Activated CD8-positive, alpha-beta memory T cell treated with anti-CD3 and anti-CD28 coated beads, Interleukin-2, amount 50 U/mL, for 1 hour (primary cell): Measurements from ENCODE around the gene ABCG8.
"Not testable (repeated sequence)": the region's sequence is repeated elsewhere in the genome, so short reads cannot be mapped to it uniquely, and the experiment has no call there.

Experiments used
- DNase-seq: peaks from one replicate; pipeline ENCODE4 v3.0.0-alpha.2; 2020; ENCODE audit errors: extremely low read depth

Gene ABCG8

GRCh38 chr2:43911136-43911790 is 72.5 kb downstream of the ABCG8 start:
- not testable (repeated sequence) for DNase-seq

- DNase-seq, result no peak
Measured at GRCh38 chr2:43924463-43924862, 85.7 kb downstream of the ABCG8 start.

- DNase-seq, result no peak
Measured at GRCh38 chr2:43925431-43925830, 86.7 kb downstream of the ABCG8 start.

GRCh38 chr2:43927442-43927841 is 88.7 kb downstream of the ABCG8 start:
- no peak for DNase-seq

- DNase-seq, result no peak
Measured at GRCh38 chr2:43931293-43931692, 92.5 kb downstream of the ABCG8 start.
